Activated CD8-positive, alpha-beta memory T cell treated with anti-CD3 and anti-CD28 coated beads for 48 hours (primary cell): ENCODE data around the gene WLS.

ENCODE experiments used
- DNase-seq, 3 experiments: peaks; one replicate each; pipeline ENCODE4 v3.0.0-alpha.2; 2020; ENCODE audit warnings: low read depth in 2 of 3, low spot score in 2 of 3

The WLS gene

DNA sequence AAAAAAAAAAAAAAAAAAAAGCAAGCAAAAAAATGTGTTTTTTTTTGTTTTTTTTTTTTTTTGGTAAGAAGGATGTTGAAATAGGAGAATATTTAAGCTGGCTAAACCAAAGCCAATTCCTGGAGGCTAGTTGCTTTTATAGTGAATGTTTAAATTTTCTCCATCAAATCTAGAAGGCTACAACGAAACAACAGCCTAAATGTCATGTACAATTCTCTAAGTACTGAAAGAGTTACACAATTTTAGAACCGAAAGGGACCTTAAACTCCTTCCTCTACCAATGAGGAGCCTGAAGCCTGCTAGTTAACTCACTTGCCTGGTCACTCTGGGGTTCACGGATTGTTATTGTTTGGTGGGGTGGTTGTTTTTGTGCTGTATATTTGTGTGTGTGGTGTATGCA is 3.5 kb downstream of the WLS start:
- no peak for DNase-seq

DNA sequence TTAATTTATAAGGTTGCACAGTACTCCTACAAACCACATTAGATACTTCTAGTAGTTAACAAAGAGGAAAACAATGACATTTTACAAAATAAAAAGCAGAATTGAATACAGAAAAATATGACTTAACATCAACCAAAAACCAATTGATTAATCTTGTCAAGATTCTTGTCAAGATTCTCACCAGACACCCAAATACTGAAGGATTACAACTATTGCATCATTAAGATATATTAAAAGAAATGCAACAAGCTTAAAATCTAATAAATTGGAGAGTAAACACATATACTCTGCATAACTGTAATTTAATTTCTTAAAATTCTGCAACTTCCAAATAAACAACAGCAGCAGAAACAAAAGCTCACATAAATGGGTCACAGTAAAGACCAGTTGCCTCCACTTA is 4.7 kb downstream of the WLS start:
- DNase-seq: no peak

DNA sequence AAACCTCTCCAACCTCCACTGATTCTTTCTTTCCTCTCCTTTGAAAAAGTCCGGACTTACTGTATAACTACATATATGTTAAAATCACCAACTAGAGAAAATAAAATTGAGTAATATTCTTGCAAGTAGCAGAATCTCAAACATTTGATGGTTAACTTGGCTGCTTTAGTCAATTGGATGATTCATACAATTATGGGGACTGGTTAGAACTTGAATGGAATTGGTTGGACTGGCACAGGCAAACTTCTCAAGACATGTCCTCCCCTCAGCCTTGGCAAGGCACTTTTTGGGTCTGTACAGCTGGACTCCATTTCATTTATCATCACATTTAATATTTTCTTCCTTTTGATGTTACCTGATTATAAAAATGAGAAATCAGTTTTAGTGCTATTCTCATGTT is 6.5 kb downstream of the WLS start:
- no peak for DNase-seq

DNA sequence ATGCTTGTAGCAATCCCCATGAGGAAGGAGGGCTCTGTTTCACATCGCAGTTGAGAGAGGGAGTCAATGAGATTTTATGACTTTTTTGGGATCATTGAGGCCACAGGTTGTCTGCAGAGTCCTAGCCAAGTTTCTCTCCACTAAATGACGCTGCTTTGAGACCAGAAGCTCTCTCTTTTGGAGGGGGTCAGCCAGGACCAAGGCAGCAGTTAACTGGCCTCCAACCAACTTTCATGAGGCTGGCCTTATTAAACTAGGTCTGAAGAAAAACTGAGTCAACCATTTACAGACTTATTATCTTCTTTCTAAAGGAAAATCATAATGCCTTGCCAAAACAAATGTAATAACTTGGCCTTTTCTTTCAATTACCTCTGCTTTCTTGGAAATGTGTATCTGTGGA is 8.6 kb downstream of the WLS start:
- no peak for DNase-seq

GRCh38 chr1:68221980-68222373 is 10.3 kb downstream of the WLS start:
- no peak for DNase-seq

GRCh38 chr1:68221001-68221979 is 11.0 kb downstream of the WLS start:
- no peak for DNase-seq

DNA sequence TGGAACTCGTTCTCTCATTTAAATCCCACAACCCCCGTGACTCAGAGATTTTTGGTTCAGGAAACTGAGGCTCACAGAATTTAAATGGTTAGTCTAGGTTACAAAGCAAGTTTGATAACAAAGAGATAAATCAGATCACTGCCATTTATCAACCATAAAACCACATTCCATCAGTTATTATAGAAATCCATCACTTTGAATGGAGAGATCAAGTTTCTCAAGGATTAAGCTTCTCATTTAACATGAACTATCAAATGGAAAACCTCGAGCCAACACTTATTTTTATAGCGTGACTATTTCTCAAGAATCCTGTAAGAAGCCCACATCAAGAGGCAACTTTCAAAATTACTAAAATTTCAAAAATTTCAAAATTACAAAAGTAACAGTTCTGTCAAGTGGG is 11.9 kb downstream of the WLS start:
- DNase-seq: no peak

DNA sequence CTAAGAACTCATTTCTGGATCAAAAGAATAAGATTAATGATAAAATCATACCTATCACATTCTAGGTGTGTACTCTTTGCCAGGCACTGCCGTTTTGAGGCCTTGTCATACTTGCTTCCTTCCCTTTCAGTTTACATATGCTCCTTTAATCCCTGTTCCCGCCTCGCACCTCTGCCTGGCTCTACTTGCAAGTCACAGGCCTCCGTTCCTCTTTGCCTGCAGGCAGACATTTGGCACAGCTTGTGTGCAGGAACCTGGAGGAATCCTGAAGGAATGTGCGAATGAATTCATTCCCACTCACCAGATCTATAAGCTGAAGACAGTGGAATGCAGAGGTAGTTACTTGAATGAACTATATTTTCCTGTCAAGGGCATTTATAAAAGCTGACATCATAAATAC is 13.8 kb downstream of the WLS start:
- no peak for DNase-seq

GRCh38 chr1:68217618-68218017 is 14.7 kb downstream of the WLS start:
- no peak for DNase-seq

- DNase-seq: no peak
Measured at GRCh38 chr1:68217060-68217554, 15.2 kb downstream of the WLS start.

GRCh38 chr1:68216089-68216772 is 16.1 kb downstream of the WLS start:
- no peak for DNase-seq

DNA sequence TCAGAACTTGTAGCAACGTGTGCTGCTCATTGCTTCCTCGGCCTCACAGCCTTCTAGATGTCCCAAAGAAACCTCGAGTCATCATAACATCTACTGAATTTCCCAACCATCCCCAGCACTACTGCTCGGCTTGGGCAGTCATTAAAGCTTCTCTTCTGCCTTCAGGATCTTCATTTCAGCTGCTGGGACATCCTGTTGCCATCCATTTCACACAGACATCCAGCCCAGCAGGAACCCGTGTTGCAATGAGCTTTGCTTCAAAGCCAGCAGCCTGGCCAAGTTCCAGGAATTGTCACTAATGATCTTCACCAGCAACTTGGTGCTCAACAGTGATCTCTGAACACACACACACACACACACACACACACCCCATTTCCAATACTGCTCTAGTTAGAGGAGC is 18.5 kb downstream of the WLS start:
- DNase-seq: no peak

DNA sequence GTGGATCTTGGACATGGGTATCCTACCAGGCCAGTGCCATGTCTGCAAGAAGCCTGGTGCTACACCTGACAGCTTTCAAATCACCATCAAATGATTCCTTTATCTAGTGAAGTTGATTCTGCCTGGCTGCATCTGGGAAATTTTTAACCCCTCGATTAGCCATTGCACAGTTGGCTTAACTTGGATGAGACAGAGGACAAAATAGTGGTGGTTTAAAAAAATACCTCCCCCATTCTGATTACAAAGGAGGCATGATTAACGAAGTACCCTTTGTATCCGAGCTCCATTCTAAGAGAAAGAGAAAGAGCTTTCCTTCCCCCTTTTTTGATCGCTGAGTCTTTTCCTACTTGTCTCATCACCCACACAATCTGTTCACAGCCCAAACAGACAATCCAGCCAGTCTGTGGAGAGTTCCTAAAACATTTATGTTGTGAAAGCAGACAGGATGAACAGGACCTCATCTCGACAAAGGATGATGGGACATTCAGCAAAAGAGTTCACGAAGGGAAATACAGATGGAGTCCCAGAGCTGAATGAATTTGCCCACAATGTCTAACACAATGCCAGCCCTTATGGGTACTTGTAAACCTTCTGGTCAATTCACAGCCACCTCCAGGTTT is 20.5 kb downstream of the WLS start:
- no peak for DNase-seq

- no peak for DNase-seq
Measured at GRCh38 chr1:68210829-68211228, 21.5 kb downstream of the WLS start.

DNA sequence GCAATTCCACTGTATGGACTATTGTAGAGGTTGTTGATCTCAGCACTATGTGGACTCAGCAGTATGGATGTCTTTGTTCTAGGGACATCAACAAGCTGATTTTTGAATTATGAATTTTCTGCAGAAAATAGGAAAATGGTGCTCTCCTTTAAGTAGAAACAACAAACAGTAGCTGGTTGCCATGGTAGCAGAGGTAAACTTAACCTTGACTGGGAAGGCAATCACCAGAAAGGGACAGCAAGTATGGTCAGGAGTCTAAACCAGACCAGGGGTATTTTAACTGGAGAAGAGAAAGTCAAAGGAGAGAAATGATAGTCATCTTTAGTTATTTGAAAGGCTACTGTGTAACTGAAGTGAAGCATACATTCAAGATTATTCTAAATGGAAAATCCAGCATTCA is 22.3 kb downstream of the WLS start:
- DNase-seq: no peak

DNA sequence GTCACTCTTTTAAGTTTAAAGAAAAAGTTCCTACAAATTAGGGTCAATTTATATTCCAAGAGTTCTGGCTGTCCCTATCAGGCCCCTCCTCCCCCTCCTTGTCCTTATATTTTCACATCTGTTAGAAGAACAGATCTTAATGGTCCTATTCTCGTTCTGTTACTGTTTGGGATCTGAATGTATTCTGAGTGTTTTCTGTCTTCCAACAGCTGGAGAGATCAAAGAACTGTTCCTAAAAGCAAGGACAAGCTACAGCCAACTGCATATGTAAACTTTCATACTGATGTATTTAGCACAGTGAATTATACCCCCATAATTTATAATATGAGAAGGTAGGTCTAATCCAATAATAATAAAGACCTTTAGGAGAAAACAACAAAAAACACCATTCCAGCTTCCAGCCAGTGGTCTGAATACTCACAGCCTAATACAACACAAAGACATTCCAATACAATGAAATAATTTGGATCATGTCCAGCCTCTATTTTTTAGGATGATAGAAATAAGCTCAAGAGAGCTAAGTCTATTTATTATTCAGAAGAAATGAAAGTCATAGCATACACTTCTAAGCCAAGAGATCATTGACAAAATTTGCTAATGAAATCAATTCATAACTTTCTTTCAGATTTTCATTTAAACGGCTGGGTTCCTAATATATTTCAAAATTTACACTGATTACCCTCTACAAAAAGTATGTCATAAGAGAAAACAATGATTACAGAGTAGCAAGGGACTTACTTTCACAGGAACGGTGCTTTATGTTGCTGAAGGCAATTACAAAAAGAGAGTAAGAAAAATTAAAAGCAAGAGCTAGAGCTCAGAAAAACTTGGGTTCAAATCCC is 25.3 kb downstream of the WLS start:
- no peak for DNase-seq

GRCh38 chr1:68205794-68206358 is 26.4 kb downstream of the WLS start:
- no peak for DNase-seq

DNA sequence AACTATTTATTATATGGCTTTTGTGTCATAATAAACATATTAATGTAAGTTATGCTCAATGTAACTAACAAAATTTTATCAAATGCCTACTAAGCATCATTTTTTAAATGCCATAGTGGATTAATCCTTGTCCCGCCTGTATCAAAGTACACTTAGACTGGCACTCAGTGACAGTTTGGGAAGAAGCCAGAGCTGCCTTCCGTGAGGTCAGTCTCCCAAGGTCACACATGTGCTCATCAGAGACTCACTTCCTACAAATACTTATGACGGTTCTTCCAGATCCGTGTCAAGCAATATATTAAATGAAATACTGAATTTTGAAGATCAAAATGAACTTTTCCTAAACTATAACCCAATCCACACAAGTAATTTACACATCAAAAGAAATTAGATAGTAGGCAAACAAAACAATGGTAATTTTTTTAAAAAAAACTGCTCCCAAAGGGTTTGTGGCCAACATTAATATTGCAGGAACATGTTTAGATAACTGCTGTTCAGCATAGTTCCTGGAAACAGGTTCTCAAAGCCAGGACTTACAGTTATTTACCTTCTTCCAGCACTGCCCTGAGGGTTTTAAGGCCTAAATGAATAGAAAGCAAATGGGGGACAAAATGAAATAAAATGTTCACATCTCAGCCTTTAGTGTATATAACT is 27.2 kb downstream of the WLS start:
- no peak for DNase-seq

DNA sequence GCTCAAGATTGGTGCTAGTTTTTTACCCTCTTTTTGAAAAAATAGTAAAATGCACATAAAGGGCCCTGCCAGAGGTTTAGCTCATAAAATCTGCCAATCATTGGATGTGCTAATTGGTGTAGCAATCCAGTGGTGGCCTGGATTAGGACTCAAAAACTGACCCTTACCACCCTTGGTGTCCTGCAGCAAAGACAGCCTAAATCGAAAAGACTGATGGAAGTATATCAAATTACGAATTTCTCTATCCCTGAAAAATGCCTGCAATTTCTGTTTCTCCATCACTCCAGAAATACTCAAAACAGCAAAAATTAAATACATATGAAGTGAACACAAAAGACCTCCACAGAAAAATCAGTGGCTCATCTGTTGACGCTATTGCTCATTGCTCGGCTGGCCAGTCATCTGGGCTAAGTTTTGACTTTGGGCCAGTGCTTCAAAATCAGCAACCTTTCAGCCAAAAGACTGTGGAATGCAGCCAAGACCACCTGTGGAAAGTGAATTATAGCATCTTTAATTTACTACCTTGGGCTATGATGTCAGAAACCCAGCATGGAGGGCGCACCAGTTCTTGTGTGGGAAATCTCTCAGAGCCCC is 30.0 kb downstream of the WLS start:
- DNase-seq: no peak
